HCT116 (cell line): ENCODE results near the gene OR52H1. TPM values are rescaled to one million over a fixed set of nuclear protein-coding genes. Genes with fewer than 3 reads are reported as not detected.

Experiments
- ATAC-seq: fragments of 200-7000 bp; cut with Tn5 transposase; 2 replicates; pipeline ENCODE4 v1.9.1; 2020; ENCODE audit warnings: mild to moderate bottlenecking, moderate library complexity
- BruUV-seq: library from RNA; stranded (reverse); fragments of 400-500 nt; replicated peaks from 2 replicates; lab custom pipeline; 2021; lab: Mats Ljungman, UMichigan
- CTCF ChIA-PET: fragments of 300-600 bp; sonication (Branson Sonifier 250); formaldehyde crosslinking; loops from one replicate; lab custom pipeline; 2021; ENCODE audit warnings: antibody characterized with exemption; lab: Charles Lee
- POLR2A ChIA-PET: fragments of 300-600, 350-600 bp; sonication (Branson Sonifier 250); formaldehyde crosslinking; loops from one replicate; lab custom pipeline; 2021; ENCODE audit warnings: antibody characterized with exemption; lab: Charles Lee
- RAD21 ChIA-PET, 2 experiments: fragments of 300-600 bp; sonication (Branson Sonifier 250); formaldehyde crosslinking; loops; one replicate each; lab custom pipeline; 2023; ENCODE audit warnings: low total read pairs in 2 of 2; ENCODE audit not compliant: uncharacterized antibody in 2 of 2, unreplicated experiment in 2 of 2, low non-redundant PET in 1 of 2; lab: Charles Lee
- DNase-seq: peaks from one replicate; pipeline ENCODE4 v3.0.0-alpha.2; 2010; ENCODE audit warnings: low read depth, low spot score
- H2AFZ ChIP-seq: fragments of 200-600 bp; shearing (Covaris generic), sonication (generic); 2 replicates; pipeline ENCODE4 v1.6.1; 2017; ENCODE audit warnings: low read depth, mixed run types, mixed read lengths, antibody characterized with exemption, low read length; ENCODE audit not compliant: poor library complexity, severe bottlenecking
- H3K27ac ChIP-seq: 2 replicates; pipeline ENCODE4 v1.5.1; 2012; ENCODE audit warnings: low read depth, low read length
- H3K27me3 ChIP-seq: fragments of 200-600 bp; sonication (generic); 2 replicates; pipeline ENCODE4 v1.6.1; 2016; ENCODE audit warnings: mixed run types, low read length, mixed read lengths; ENCODE audit not compliant: insufficient read depth
- H3K36me3 ChIP-seq, 2 experiments: fragments of 200-500 bp in 1 of 2; fragments of 200-600 bp in 1 of 2; sonication (Bioruptor generic) in 1 of 2; sonication (generic) in 1 of 2; 2 replicates each; pipeline versions ENCODE4 v1.5.1 to v1.6.1; 2014 to 2016; ENCODE audit warnings: low read length in 2 of 2, inconsistent platforms in 1 of 2, mixed read lengths in 1 of 2, mixed run types in 1 of 2; ENCODE audit not compliant: insufficient read depth in 2 of 2, control insufficient read depth in 1 of 2
- H3K4me1 ChIP-seq, 2 experiments: fragments of 200-600 bp in 1 of 2; sonication (generic) in 1 of 2; 2 replicates each; pipeline versions ENCODE4 v1.5.1 to v1.6.1; 2012 to 2017; ENCODE audit warnings: low read length in 2 of 2, inconsistent platforms in 1 of 2, mild to moderate bottlenecking in 1 of 2, mixed read lengths in 1 of 2, mixed run types in 1 of 2, moderate library complexity in 1 of 2; ENCODE audit not compliant: insufficient read depth in 2 of 2, control insufficient read depth in 1 of 2
- H3K4me2 ChIP-seq: fragments of 200-600 bp; sonication (generic); 2 replicates; pipeline ENCODE4 v1.6.1; 2017; ENCODE audit warnings: mixed run types, low read length, mixed read lengths
- H3K4me3 ChIP-seq, 2 experiments: fragments of 200-600 bp in 1 of 2; sonication (generic) in 1 of 2; replicated peaks in 1 of 2; 2 replicates each; pipeline ENCODE4 v1.5.1; 2011 to 2016; ENCODE audit warnings: low read length in 2 of 2, control low read depth in 1 of 2, low read depth in 1 of 2, mild to moderate bottlenecking in 1 of 2, mixed read lengths in 1 of 2, mixed run types in 1 of 2
- H3K79me2 ChIP-seq: fragments of 200-600 bp; sonication (generic); 2 replicates; pipeline ENCODE4 v1.6.1; 2017; ENCODE audit warnings: mild to moderate bottlenecking, mixed run types, low read length, moderate library complexity, mixed read lengths; ENCODE audit not compliant: insufficient read depth
- H3K9ac ChIP-seq: fragments of 200-600 bp; sonication (generic); 2 replicates; pipeline ENCODE4 v1.6.1; 2016; ENCODE audit warnings: low read length, mixed read lengths
- H3K9me2 ChIP-seq: fragments of 200-600 bp; sonication (generic), shearing (Covaris generic); 2 replicates; pipeline ENCODE4 v1.6.1; 2017; ENCODE audit warnings: mixed run types, mild to moderate bottlenecking, moderate library complexity; ENCODE audit not compliant: insufficient read depth
- H3K9me3 ChIP-seq, 2 experiments: fragments of 200-500 bp in 1 of 2; fragments of 200-600 bp in 1 of 2; sonication (Bioruptor generic) in 1 of 2; sonication (generic) in 1 of 2; 2 replicates each; pipeline ENCODE4 v1.6.1; 2014 to 2017; ENCODE audit warnings: low read length in 2 of 2, mixed read lengths in 2 of 2, inconsistent platforms in 1 of 2, low read depth in 1 of 2, mild to moderate bottlenecking in 1 of 2, mixed run types in 1 of 2, moderate library complexity in 1 of 2; ENCODE audit not compliant: control insufficient read depth in 1 of 2, insufficient read depth in 1 of 2
- H4K20me1 ChIP-seq: fragments of 200-600 bp; sonication (generic), shearing (Covaris generic); 2 replicates; pipeline ENCODE4 v1.6.1; 2017; ENCODE audit warnings: mixed run types, mild to moderate bottlenecking, moderate library complexity; ENCODE audit not compliant: insufficient read depth
- ATF3 ChIP-seq: IDR thresholded peaks from 2 replicates; pipeline ENCODE4 v1.6.1; 2012
- EZH2phosphoT487 ChIP-seq: fragments of 200-600 bp; IDR thresholded peaks from 2 replicates; pipeline ENCODE4 v1.6.1; 2018; ENCODE audit warnings: antibody characterized with exemption, borderline replicate concordance
- FOSL1 ChIP-seq: IDR thresholded peaks from 2 replicates; pipeline ENCODE4 v1.6.1; 2012; ENCODE audit warnings: low read depth
- MAX ChIP-seq: IDR thresholded peaks from 2 replicates; pipeline ENCODE4 v1.6.1; 2012
- POLR2A ChIP-seq: IDR thresholded peaks from 2 replicates; pipeline ENCODE4 v1.7.0; 2011; ENCODE audit warnings: borderline replicate concordance; ENCODE audit not compliant: insufficient read depth, insufficient read length; ENCODE audit errors: extremely low read depth
- RAD21 ChIP-seq: IDR thresholded peaks from 2 replicates; pipeline ENCODE4 v1.6.1; 2012; ENCODE audit warnings: low read depth, mild to moderate bottlenecking
- SIN3A ChIP-seq: IDR thresholded peaks from 2 replicates; pipeline ENCODE4 v1.6.1; 2012; ENCODE audit warnings: low read depth
- SP1 ChIP-seq: IDR thresholded peaks from 2 replicates; pipeline ENCODE4 v1.6.1; 2012; ENCODE audit warnings: low read depth
- TCF7L2 ChIP-seq: IDR thresholded peaks from 2 replicates; pipeline ENCODE4 v1.7.0; 2011; ENCODE audit warnings: borderline replicate concordance, inconsistent platforms; ENCODE audit not compliant: insufficient read depth, insufficient read length; ENCODE audit errors: extremely low read depth
- YY1 ChIP-seq: IDR thresholded peaks from 2 replicates; pipeline ENCODE4 v1.6.1; 2011; ENCODE audit warnings: low read length, low read depth, moderate library complexity, mild to moderate bottlenecking; ENCODE audit not compliant: insufficient replicate concordance; ENCODE audit errors: extremely low read depth
- ZBTB33 ChIP-seq: IDR thresholded peaks from 2 replicates; pipeline ENCODE4 v1.6.1; 2011; ENCODE audit warnings: mild to moderate bottlenecking, low read length, moderate library complexity; ENCODE audit not compliant: insufficient replicate concordance; ENCODE audit errors: extremely low read depth
- intact Hi-C: fragments of 100-400 bp; cut with micrococcal nuclease; formaldehyde crosslinking; loops from 2 replicates; pipeline ENCODE4 v1.10.0; 2022
- total RNA-seq: library from RNA; stranded (reverse); gene quantifications from one replicate; pipeline ENCODE4 v1.2.1, GENCODE V29; 2021; ENCODE audit not compliant: unreplicated experiment
- TF ChIP-seq, protein P1 (sequence below), 3 experiments: fragments of 200-600 bp in 1 of 3; sonication (generic) in 1 of 3; IDR thresholded peaks in 2 of 3; conservative IDR thresholded peaks in 1 of 3; 2 replicates each; pipeline ENCODE4 v1.5.1; 2012 to 2017; ENCODE audit warnings: low read depth in 2 of 3, low read length in 2 of 3, antibody characterized with exemption in 1 of 3, borderline replicate concordance in 1 of 3, control low read depth in 1 of 3, mild to moderate bottlenecking in 1 of 3, mixed read lengths in 1 of 3, mixed run types in 1 of 3, moderate library complexity in 1 of 3; ENCODE audit not compliant: insufficient read depth in 1 of 3

OR52H1 gene
- total RNA-seq, 1 experiment from 2014 or later: not detected

DNA sequence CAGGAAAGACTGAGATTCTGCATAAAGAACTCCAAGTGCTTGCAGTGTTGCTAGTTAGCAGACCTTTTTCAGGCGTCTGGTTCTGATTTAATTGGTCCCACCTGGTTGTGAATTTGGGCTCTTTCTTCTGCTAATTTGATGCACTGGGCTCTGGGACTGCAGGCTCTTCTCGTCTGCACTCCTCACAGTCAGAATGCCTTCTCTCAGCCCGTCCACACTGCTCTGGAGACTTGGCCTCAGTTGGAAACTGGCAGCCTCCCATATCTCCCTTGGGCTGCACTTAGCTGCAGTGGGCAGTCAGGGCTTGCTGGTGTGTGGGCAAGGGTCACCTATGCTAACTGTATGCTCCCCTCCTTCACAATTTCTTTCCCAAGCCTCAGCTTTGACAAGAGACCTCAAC lies 49.6 kb upstream of the OR52H1 start:
- H3K9ac ChIP-seq: no peak overlapping the region
- CTCF ChIA-PET: no interaction called here
- TF ChIP-seq ATF3 (no peak), RAD21 (no peak), SP1 (no peak), YY1 (no peak), SIN3A (no peak), MAX (no peak), EZH2phosphoT487 (no peak), FOSL1 (no peak), ZBTB33 (no peak), TCF7L2 (no peak), POLR2A (no peak)
- TF ChIP-seq, protein P1, sequence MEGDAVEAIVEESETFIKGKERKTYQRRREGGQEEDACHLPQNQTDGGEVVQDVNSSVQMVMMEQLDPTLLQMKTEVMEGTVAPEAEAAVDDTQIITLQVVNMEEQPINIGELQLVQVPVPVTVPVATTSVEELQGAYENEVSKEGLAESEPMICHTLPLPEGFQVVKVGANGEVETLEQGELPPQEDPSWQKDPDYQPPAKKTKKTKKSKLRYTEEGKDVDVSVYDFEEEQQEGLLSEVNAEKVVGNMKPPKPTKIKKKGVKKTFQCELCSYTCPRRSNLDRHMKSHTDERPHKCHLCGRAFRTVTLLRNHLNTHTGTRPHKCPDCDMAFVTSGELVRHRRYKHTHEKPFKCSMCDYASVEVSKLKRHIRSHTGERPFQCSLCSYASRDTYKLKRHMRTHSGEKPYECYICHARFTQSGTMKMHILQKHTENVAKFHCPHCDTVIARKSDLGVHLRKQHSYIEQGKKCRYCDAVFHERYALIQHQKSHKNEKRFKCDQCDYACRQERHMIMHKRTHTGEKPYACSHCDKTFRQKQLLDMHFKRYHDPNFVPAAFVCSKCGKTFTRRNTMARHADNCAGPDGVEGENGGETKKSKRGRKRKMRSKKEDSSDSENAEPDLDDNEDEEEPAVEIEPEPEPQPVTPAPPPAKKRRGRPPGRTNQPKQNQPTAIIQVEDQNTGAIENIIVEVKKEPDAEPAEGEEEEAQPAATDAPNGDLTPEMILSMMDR (IDR thresholded peaks at IDR 0.05 in 2 of 3, conservative IDR thresholded peaks at IDR 0.05 in 1 of 3; ENCODE audit: borderline replicate concordance in 1 of 3, insufficient read depth in 1 of 3, low read depth in 2 of 3, low read length in 2 of 3): no peak
- H3K36me3 ChIP-seq: no peaks in the 10 kb centered on the region
- no peaks in the 10 kb centered on the region for H4K20me1 ChIP-seq
- peaks cover 3 to 31% of the 10 kb centered on the region in 2 experiments; a peak in 3 of 4 replicates for H3K4me1 ChIP-seq
- no peaks in the 10 kb centered on the region for H3K9me2 ChIP-seq
- no TSS peak for BruUV-seq
- H3K9me3 ChIP-seq: no peaks in the 10 kb centered on the region
- H3K27ac ChIP-seq: no peak overlapping the region
- H3K4me2 ChIP-seq: no peak overlapping the region
- no peaks in the 10 kb centered on the region for H3K27me3 ChIP-seq
- intact Hi-C loops: no loop called here
- POLR2A ChIA-PET: interaction anchor here (1.4 kb wide), 1 partner anchor 92 kb away, joined by 5 read pairs; no protein-coding TSS in a partner anchor
- no peaks in the 10 kb centered on the region for H3K79me2 ChIP-seq
- DNase-seq: no peak
- ATAC-seq: no peak
- no peak overlapping the region for H3K4me3 ChIP-seq
- RAD21 ChIA-PET: no interaction called here
- H2AFZ ChIP-seq: no peak overlapping the region
